Endothelial cell of umbilical vein (primary cell): ENCODE results near the gene HKDC1. TPM values are rescaled to one million over a fixed set of nuclear protein-coding genes. Genes with fewer than 3 reads are reported as not detected.

Experiments
- polyA plus RNA-seq, 4 experiments: library from polyadenylated mRNA; depleted of rRNA in 3 of 4; stranded (reverse) in 3 of 4; unstranded in 1 of 4; fragments of >200 nt; gene quantifications; 2 replicates each; pipeline versions ENCODE4 v1.2.1 to v1.2.3, GENCODE V29; 2011 to 2012; ENCODE audit warnings: missing spikeins in 1 of 4
- total RNA-seq: library from RNA; stranded (reverse); gene quantifications from 2 replicates; pipeline ENCODE4 v1.2.3, GENCODE V29; 2021

HKDC1 gene
- total and polyA plus RNA-seq, 2 donors (not counting 3 experiments of a cell fraction or from before 2014, with no cell fraction given): not detected

Other genes starting within 250 kb of the HKDC1 start
- gene KIFBP, start 231.5 kb upstream of the HKDC1 start, total RNA-seq: 37.3 and 39.8 TPM in 2 replicates
- 15.3 and 17.6 TPM in 2 replicates for gene KIFBP, start 231.5 kb upstream of the HKDC1 start, polyA plus RNA-seq
- gene SRGN, start 132.2 kb upstream of the HKDC1 start, total RNA-seq: 433 and 450 TPM in 2 replicates
- 331 and 384 TPM in 2 replicates for gene SRGN, start 132.2 kb upstream of the HKDC1 start, polyA plus RNA-seq
- 55.8 and 60.3 TPM in 2 replicates for gene VPS26A, start 96.2 kb upstream of the HKDC1 start, total RNA-seq
- gene VPS26A, start 96.2 kb upstream of the HKDC1 start, polyA plus RNA-seq: 8.7 and 11.7 TPM in 2 replicates
- gene SUPV3L1, start 40.1 kb upstream of the HKDC1 start, total RNA-seq: 30.0 and 30.4 TPM in 2 replicates
- gene SUPV3L1, start 40.1 kb upstream of the HKDC1 start, polyA plus RNA-seq: 18.6 and 21.8 TPM in 2 replicates
- gene HK1, start 58.2 kb downstream of the HKDC1 start, total RNA-seq: 120 and 121 TPM in 2 replicates
- gene HK1, start 58.2 kb downstream of the HKDC1 start, polyA plus RNA-seq: 35.9 and 50.8 TPM in 2 replicates
- gene TACR2, start 196.6 kb downstream of the HKDC1 start, total RNA-seq: not detected in 2 replicates
- gene TACR2, start 196.6 kb downstream of the HKDC1 start, polyA plus RNA-seq: 0.19 and 0.22 TPM in 2 replicates
- 78.4 and 100 TPM in 2 replicates for gene TSPAN15, start 231.1 kb downstream of the HKDC1 start, total RNA-seq
- gene TSPAN15, start 231.1 kb downstream of the HKDC1 start, polyA plus RNA-seq: 166 and 189 TPM in 2 replicates